GM19397 (cell line): Measurements from ENCODE around the gene RFX3.

Source experiments
- ATAC-seq: cut with Tn5 transposase; IDR thresholded peaks from one replicate; pipeline ENCODE4 v1.9.1; 2021; ENCODE audit warnings: mild to moderate bottlenecking, moderate library complexity; ENCODE audit not compliant: unreplicated experiment

The RFX3 gene

GRCh38 chr9:3478549-3478953 is 47.2 kb downstream of the RFX3 start:
- ATAC-seq: no peak

GRCh38 chr9:3477236-3477834 is 48.5 kb downstream of the RFX3 start:
- no peak for ATAC-seq

DNA sequence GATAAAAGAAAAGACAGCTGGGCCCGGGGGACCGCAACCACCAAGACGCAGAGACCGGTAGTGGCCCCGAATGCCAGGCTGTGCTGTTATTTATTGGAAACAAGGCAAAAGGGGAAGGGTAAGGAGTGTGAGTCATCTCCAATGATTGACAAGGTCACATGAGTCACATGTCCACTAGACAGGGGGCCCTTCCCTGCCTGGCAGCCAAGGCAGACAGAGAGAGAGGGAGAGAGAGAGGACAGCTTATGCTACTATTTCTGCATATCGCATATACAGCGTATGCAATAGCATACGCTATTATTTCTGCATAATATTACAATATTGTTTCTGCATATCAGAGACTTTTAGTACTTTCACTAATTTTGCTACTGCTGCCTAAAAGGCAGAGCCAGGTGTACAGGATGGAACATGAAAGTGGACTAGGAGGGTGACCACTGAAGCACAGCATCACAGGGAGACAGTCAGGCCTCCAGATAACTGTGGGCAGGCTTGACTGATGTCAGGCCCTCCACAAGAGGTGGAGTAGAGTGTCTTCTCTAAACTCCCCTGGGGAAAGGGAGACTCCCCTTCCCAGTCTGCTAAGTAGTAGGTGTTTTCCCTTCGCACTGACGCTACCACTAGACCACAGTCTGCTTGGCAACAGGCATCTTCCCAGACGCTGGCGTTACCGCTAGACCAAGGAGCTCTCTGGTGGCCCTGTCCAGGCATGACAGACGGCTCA is 50.3 kb downstream of the RFX3 start:
- no peak for ATAC-seq

- ATAC-seq: no peak
These were observed 51.0 kb downstream of the RFX3 start for GRCh38 chr9:3474821-3475220.

DNA sequence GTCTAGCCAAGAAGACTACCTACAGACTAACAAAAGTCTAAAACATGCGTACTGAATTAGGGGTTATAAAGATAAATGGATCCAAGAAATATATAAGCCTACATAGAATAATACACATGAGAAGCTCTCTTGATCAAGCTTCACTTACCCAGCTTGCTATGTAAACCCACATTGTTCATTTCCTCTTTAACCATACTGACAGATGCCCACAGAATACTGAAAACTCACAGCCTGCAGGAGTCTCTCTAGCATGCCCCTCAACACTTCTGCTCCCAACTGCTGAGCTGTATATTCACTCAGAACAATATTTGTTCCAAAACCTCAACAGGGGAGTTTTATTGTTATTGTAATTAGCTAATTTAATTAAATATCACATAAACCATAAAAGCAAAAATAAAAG is 52.4 kb downstream of the RFX3 start:
- ATAC-seq: no peak

- no peak for ATAC-seq
These were observed 53.9 kb downstream of the RFX3 start for GRCh38 chr9:3471883-3472282.

- no peak for ATAC-seq
These were observed 57.2 kb downstream of the RFX3 start for GRCh38 chr9:3468421-3469205.

GRCh38 chr9:3467593-3468219 is 58.1 kb downstream of the RFX3 start:
- peak; percentile 94 for ATAC-seq

DNA sequence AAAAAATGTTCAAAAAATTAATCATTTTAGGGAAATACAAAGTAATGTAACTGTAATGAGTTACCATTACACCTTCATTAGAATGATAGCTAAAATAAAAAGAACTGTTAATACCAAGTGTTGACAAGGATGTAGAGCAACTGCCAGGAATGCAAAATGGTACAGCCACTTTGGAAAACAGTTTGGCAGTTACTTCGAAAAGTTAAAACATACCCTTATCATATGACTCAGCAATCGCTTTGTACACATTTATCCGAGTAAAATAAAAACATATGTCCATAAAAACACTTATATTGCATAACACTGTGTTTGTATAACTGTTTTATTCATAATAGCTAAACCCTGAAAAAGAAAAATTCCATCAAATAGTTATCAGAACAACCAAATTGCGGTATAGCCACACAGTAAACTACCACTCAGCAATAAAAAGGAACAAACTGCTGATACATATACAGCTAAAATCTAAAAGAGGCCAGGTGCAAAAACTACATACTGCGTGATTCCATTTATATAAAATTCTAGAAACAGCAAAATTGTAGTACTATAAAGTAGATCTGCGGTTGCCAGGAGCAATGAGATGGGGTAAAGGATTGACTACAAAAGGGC is 61.7 kb downstream of the RFX3 start:
- no peak for ATAC-seq

- ATAC-seq: no peak
These were observed 66.9 kb downstream of the RFX3 start for GRCh38 chr9:3458806-3459475.

DNA sequence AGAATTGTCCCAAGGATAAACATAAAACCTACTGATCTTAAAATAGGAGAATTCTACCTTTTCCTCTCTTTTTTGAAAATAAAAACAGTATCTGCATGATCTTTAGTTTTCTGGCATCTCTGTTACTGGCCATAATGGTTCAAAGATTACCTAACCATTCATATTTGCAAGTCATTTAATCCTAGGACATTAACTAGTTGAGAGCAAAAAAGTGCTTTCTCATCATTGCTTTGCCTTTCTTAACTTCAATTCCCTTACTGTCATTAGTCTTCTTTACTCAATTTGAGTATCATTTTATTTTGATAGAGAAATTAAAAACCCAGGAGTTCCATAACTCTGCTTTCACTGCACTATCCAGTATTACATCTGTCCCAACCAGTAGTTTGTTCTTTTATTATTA is 68.6 kb downstream of the RFX3 start:
- ATAC-seq: no peak

GRCh38 chr9:3455717-3456116 is 70.1 kb downstream of the RFX3 start:
- ATAC-seq: no peak

DNA sequence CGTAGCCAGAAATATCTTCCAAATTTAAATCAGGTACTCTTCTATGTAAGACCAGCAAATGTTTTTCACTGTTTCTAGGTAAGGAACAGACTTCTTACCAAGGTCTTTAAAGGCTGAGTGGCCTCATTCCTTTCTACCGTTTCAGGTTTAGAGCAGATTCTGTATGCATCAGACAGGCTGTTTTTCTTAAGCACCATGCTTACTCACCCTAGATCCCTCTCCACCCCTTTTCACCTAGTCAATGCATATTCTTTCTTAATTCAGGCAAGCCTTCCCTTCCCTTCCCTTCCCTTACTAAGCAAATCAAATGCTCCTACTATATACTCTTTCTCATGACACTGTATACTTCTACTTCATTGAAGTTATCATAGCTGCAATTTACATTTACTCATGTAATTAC is 70.7 kb downstream of the RFX3 start:
- no peak for ATAC-seq

DNA sequence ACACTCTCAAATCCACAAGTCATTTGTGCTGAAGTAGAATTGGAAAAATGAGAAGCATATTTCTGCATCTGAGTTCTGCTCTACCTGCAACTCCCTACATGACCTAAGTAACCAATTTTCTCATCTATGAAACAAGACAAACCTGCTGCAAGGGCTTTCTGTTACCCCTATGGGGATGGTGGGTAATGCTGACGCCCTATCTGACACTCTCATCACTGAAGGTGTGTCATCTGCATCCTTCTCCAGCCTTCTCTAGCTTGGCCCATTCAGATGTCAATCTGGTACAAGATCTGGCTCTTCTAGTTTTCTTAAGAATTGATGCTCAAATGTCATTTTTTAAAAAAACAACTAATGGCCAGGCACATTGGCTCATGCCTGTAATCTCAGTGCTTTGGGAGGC is 73.8 kb downstream of the RFX3 start:
- no peak for ATAC-seq

DNA sequence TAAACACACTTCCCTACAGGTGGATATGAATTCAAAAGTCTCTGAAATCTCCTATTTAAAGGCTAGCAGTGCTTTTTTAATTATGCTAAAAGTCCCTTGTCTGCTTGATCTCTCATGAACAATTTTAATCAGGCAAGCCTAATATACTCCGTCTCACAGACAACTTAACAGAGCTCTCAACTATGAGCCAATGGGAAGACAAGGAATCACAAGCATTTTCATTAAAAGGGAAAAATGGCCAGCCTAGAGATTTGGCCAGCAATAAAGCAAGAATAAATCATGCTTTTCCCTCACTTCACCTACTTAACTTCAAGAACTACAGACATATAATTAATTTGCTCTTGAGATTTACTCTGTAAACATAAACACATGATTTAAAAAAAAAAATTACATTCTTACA is 78.0 kb downstream of the RFX3 start:
- ATAC-seq: no peak

DNA sequence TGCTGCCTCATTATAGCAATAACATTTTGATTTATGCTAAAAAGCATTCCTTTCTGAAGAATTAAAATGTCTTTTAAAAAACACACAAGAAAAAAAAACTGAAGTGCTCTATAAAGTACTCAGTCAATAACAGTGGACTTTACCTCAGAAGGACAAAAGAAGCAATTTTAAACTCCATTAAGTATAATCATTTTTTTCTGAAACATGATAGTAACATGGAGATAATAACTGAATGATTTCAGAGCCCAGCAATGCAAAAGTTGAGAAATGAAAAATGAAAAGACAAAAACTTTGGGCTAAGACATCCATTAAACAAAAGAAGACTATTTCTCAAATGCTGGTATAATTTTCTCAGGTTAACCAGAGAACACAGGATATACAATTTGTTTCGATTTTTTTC is 78.7 kb downstream of the RFX3 start:
- ATAC-seq: no peak

DNA sequence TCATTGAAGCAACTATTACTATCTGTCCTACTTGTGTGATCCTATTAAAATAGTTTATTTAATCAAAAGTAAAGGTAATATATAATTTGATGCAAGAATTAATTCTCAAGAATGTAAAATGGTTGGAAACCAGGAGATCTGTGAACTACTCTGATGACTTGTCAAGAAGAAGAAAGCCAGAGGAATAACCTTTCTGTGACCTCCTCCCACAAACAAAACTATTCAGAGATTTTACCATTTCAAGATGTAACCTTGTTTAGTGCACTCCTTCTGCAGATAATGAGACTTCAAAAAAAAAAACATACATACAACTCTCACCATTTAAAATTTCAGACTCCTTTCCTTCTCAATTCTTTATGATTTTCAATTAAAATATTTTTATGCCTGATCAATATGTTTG is 79.5 kb downstream of the RFX3 start:
- no peak for ATAC-seq

- no peak for ATAC-seq
These were observed 81.8 kb downstream of the RFX3 start for GRCh38 chr9:3444016-3444415.

GRCh38 chr9:3441197-3441816 is 84.5 kb downstream of the RFX3 start:
- peak; percentile 84 for ATAC-seq
